Kidney (tissue), 14 donors: ENCODE data around the gene CBFA2T3. TPM values are rescaled to one million over a fixed set of nuclear protein-coding genes. Genes with fewer than 3 reads are reported as not detected.

Experiments
- DNase-seq, 5 donors: peaks; one replicate each; pipeline ENCODE4 v3.0.0-alpha.2; 2013 to 2020
- FAIRE-seq: peaks from 2 replicates; lab custom pipeline; 2012; peaks lifted over from hg19 to GRCh38; lab: Jason Lieb, UNC
- H3K27ac ChIP-seq, 2 donors: one replicate each; pipeline ENCODE4 v1.7.0; 2013; ENCODE audit warnings: low read depth in 2 of 2, low read length in 2 of 2, inconsistent platforms in 1 of 2
- H3K27me3 ChIP-seq: one replicate; pipeline ENCODE4 v1.7.1; 2013; ENCODE audit warnings: low read length, inconsistent platforms; ENCODE audit not compliant: control insufficient read depth, insufficient read depth
- H3K36me3 ChIP-seq, 3 donors: one replicate each; pipeline versions ENCODE4 v1.7.0 to v1.7.1; 2013; ENCODE audit warnings: low read length in 3 of 3, control low read depth in 1 of 3, inconsistent platforms in 1 of 3; ENCODE audit not compliant: insufficient read depth in 3 of 3, control insufficient read depth in 2 of 3
- H3K4me1 ChIP-seq, 3 donors: one replicate each; pipeline versions ENCODE4 v1.7.0 to v1.7.1; 2013; ENCODE audit warnings: low read length in 3 of 3, inconsistent platforms in 1 of 3, low read depth in 1 of 3; ENCODE audit not compliant: control insufficient read depth in 2 of 3, insufficient read depth in 2 of 3
- H3K4me3 ChIP-seq, 3 donors: one replicate each; pipeline versions ENCODE4 v1.7.0 to v1.8.1; 2013; ENCODE audit warnings: low read length in 3 of 3, control low read depth in 1 of 3, inconsistent platforms in 1 of 3
- H3K9ac ChIP-seq, 3 donors: one replicate each; pipeline versions ENCODE4 v1.7.0 to v1.7.1; 2013; ENCODE audit warnings: low read length in 3 of 3, control low read depth in 1 of 3, inconsistent platforms in 1 of 3
- H3K9me3 ChIP-seq, 3 donors: one replicate each; pipeline versions ENCODE4 v1.7.0 to v1.7.1; 2013; ENCODE audit warnings: low read length in 3 of 3, control low read depth in 1 of 3, inconsistent platforms in 1 of 3; ENCODE audit not compliant: control insufficient read depth in 2 of 3, insufficient read depth in 1 of 3
- intact Hi-C: fragments of 100-400 bp; cut with DNase I; formaldehyde crosslinking; loops from one replicate; pipeline ENCODE4 v1.11.1; 2022
- polyA plus RNA-seq: library from polyadenylated mRNA; stranded (reverse); fragments of 350-450 nt; fragmentation: Illumina TruSeq; extraction: RNeasy Lipid Tissue Mini Kit (QIAGEN cat#74804); gene quantifications from one replicate; pipeline ENCODE4 v1.2.3, GENCODE V29; 2014; ENCODE audit warnings: low read depth, low replicate concordance; ENCODE audit not compliant: insufficient read depth
- total RNA-seq: library from RNA; stranded (reverse); fragmentation: NEBNext Ultra II Directional; extraction: Animal tissue kit (Norgen Biotek cat#: 25700); gene quantifications from one replicate; pipeline ENCODE4 v1.2.1, GENCODE V29; 2021
- TF ChIP-seq, protein P1 (sequence below): IDR thresholded peaks from 3 replicates; pipeline ENCODE4 v1.5.1; 2012; ENCODE audit warnings: mild to moderate bottlenecking, moderate library complexity, borderline replicate concordance; ENCODE audit not compliant: insufficient read depth; ENCODE audit errors: extremely low read depth
- donor health status: control.
- donor health status: control.
- donor health status: control.
- donor health status: control.
- donor health status: control.
- donor health status: DM: yes; HTN: yes; CAD: no.
- donor health status: Normal renal cell carcinoma (clear cell type).

Gene CBFA2T3
- total and polyA plus RNA-seq, 2 donors from 2014 or later = 0.75 to 8.0 TPM

DNA sequence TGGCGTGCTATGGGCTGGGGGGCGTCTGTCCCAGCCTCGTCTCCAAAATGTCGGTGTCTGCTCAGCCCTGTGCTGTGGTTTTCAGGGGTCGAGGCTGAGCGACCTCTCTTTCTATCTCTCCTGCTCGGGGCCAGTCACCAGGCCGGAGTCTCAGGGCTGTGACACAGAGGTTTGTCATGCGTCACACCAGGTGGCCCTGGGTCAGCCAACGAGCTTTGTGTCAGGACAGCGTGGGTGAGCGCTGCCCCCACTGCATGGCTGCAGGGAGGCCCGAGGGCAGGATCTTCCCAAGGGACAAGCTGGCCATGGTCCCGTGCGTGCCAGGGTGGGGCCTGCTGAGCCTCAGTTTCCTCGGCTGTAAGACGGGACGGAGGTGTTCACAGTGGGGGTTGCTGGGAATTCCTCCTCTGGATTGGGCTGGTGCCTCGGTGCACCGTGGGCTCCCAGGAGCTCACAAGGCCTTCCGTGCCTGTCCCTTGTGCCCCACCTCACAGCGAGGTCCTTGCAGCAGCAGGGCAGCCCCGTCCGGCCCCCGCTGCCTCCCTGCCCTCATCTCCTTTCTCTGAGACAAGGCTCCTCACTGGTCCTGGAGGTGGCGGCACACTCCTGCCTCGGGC lies 50.5 kb downstream of the CBFA2T3 start:
- Histone ChIP-seq H3K9me3 (no peaks in the 10 kb centered on the region), H3K9ac (no peak overlapping the region), H3K4me1 (peaks cover 0 to 6% (median 0%) of the 10 kb centered on the region in 3 donors), H3K27me3 (no peaks in the 10 kb centered on the region), H3K27ac (no peak overlapping the region), H3K4me3 (no peak overlapping the region), H3K36me3 (no peaks in the 10 kb centered on the region)
- no peak for FAIRE-seq
- intact Hi-C loops = no loop called here
- no peak for DNase-seq
- TF ChIP-seq, protein P1, sequence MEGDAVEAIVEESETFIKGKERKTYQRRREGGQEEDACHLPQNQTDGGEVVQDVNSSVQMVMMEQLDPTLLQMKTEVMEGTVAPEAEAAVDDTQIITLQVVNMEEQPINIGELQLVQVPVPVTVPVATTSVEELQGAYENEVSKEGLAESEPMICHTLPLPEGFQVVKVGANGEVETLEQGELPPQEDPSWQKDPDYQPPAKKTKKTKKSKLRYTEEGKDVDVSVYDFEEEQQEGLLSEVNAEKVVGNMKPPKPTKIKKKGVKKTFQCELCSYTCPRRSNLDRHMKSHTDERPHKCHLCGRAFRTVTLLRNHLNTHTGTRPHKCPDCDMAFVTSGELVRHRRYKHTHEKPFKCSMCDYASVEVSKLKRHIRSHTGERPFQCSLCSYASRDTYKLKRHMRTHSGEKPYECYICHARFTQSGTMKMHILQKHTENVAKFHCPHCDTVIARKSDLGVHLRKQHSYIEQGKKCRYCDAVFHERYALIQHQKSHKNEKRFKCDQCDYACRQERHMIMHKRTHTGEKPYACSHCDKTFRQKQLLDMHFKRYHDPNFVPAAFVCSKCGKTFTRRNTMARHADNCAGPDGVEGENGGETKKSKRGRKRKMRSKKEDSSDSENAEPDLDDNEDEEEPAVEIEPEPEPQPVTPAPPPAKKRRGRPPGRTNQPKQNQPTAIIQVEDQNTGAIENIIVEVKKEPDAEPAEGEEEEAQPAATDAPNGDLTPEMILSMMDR = no peak

DNA sequence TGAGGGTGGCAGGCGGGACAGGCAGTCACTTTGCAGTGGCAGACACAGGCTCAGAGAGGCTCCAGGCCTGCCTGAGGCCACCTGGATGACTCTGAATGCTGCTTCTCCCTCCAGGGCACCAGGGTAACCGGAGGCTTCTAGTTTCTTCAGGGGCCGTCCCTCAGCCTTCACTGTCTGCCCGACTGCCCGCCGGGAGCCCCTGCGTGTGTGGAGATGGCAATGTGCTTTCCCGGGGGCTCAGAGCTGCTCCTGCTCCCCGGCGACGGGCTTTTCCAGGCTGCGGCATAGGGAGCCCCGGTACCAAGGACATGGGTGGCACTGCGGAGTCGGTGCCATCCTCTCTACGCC lies 51.5 kb downstream of the CBFA2T3 start:
- H3K27me3 ChIP-seq = no peaks in the 10 kb centered on the region
- no peak overlapping the region for H3K27ac ChIP-seq
- H3K9ac ChIP-seq = no peak overlapping the region

DNA sequence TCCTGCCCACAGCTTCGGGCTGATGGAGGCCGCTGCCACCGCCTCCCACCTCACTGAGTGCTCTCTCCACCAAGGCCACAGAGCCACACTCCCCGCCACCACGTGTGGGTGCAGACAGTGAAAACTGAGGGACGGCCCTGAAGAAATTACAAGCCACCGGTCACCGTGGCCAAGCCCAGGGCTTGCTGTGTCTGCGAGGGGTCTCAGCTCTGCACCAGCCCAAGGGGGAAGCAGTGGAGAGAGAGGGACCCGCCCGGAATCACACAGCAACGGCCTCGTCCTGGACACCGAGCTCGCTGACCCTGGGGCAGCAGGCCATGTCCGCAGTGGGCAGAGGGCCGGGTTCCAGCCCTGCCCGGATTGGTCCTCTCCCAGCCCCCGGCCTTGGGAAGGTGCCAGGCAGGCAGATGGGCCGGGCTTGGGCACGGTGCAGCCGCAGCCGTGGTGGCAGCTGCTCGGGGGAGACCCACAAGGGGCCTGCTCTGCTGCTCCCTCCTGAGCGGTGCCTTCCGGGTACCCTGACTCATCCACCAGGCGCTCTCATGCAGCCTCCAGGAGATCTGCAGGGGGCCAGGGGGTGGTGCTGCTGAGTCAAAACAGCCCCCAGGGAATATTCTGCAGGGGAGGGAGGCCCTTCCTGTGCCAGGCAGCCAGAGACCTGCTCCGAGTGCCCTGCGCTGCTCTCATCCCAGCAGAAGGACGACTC lies 52.0 kb downstream of the CBFA2T3 start:
- peaks cover 0 to 8% (median 0%) of the 10 kb centered on the region in 3 donors for H3K4me1 ChIP-seq
- H3K9me3 ChIP-seq = no peaks in the 10 kb centered on the region
- H3K27ac ChIP-seq = no peak overlapping the region
- FAIRE-seq = no peak
- H3K9ac ChIP-seq = no peak overlapping the region
- intact Hi-C loops = no loop called here
- H3K36me3 ChIP-seq = no peaks in the 10 kb centered on the region
- H3K27me3 ChIP-seq = no peaks in the 10 kb centered on the region
- peak in 2 of 5 donors; percentile 45 to 64 for DNase-seq
- no peak overlapping the region for H3K4me3 ChIP-seq
- TF ChIP-seq, protein P1 = no peak

More for the DNA sequence above, 51.5 kb downstream of the CBFA2T3 start:
- no peak for FAIRE-seq
- no peak for DNase-seq
- Histone ChIP-seq H3K36me3 (no peaks in the 10 kb centered on the region), H3K9me3 (no peaks in the 10 kb centered on the region), H3K4me1 (peaks cover 0 to 8% (median 0%) of the 10 kb centered on the region in 3 donors), H3K4me3 (no peak overlapping the region)
- TF ChIP-seq, protein P1 = no peak
- intact Hi-C loops = no loop called here
